Erythroblast (primary cell): ENCODE data around the gene POFUT2.

Experiments used
- GATA1 ChIP-seq: IDR thresholded peaks from 2 replicates; pipeline ENCODE4 v1.6.1; 2011; ENCODE audit warnings: low read depth, mild to moderate bottlenecking, control low read depth, low read length, moderate library complexity
- POLR2A ChIP-seq: IDR thresholded peaks from 2 replicates; pipeline ENCODE4 v1.6.1; 2011; ENCODE audit warnings: mild to moderate bottlenecking, low read length

GRCh38 chr21:45280969-45281368 lies 6.7 kb downstream of the POFUT2 start:
- TF ChIP-seq POLR2A = no peak
- no peak for TF ChIP-seq GATA1
